Ovary (tissue), 9 donors: Measurements from ENCODE around the gene TSPEAR. TPM values are rescaled to one million over a fixed set of nuclear protein-coding genes. Genes with fewer than 3 reads are reported as not detected.
"Not testable (repeated sequence)": the region's sequence is repeated elsewhere in the genome, so short reads cannot be mapped to it uniquely, and the experiment has no call there.

Source experiments
- DNase-seq, 5 donors: peaks; one replicate each; pipeline ENCODE4 v3.0.0-alpha.2; 2019 to 2020
- H3K27ac ChIP-seq, 2 donors: fragments of 200-600 bp; one replicate each; pipeline versions ENCODE4 v1.5.1 to v1.8.0; 2019 to 2022
- H3K27me3 ChIP-seq: fragments of 200-600 bp; one replicate; pipeline ENCODE4 v1.8.0; 2022
- H3K36me3 ChIP-seq: fragments of 200-600 bp; sonication (generic); one replicate; pipeline ENCODE4 v1.5.1; 2019
- H3K4me1 ChIP-seq: one replicate; pipeline ENCODE4 v1.8.1; 2013; ENCODE audit warnings: mild to moderate bottlenecking, moderate library complexity; ENCODE audit not compliant: insufficient read depth
- H3K4me3 ChIP-seq: fragments of 200-600 bp; sonication (generic); one replicate; pipeline ENCODE4 v1.5.1; 2017
- H3K9me3 ChIP-seq, 2 donors: fragments of 200-600 bp in 1 of 2; sonication (generic) in 1 of 2; one replicate each; pipeline versions ENCODE4 v1.5.1 to v1.8.1; 2013 to 2019; ENCODE audit warnings: mild to moderate bottlenecking in 1 of 2, moderate library complexity in 1 of 2
- EP300 ChIP-seq: sonication (generic); formaldehyde crosslinking; IDR thresholded peaks from one replicate; pipeline ENCODE4 v1.6.1; 2017; ENCODE audit warnings: antibody characterized with exemption
- POLR2A ChIP-seq: fragments of 450-650 bp; IDR thresholded peaks from one replicate; pipeline ENCODE4 v1.6.1; 2017; ENCODE audit warnings: antibody characterized with exemption, mild to moderate bottlenecking, moderate library complexity
- WGBS, 3 donors: extraction: QIAGEN DNeasy Blood & Tissue Kit in 1 of 3; methylation state at CpG; one replicate each; pipeline versions ENCODE4 v1.1.5 to v1.1.7; 2013 to 2017; 5-methylcytosine and 5-hydroxymethylcytosine counted together
- intact Hi-C, 4 donors: fragments of 100-400 bp; cut with DNase I; formaldehyde crosslinking; loops; one replicate each; pipeline versions ENCODE4 v1.11.0 to v1.15.1; 2022 to 2023
- polyA plus RNA-seq, 2 donors: library from polyadenylated mRNA; stranded (reverse); fragments of 200-250 nt in 1 of 2; fragments of 350-450 nt in 1 of 2; fragmentation: Illumina TruSeq in 1 of 2; extraction: RNeasy Lipid Tissue Mini Kit (QIAGEN cat#74804) in 1 of 2; gene quantifications; one replicate each; pipeline ENCODE4 v1.2.3, GENCODE V29; 2013 to 2014
- total RNA-seq, 7 donors: library from RNA; depleted of rRNA in 2 of 7; stranded (reverse); fragments of >200 nt in 2 of 7; fragmentation: NEBNext Ultra II Directional in 3 of 7; extraction: Animal tissue kit (Norgen Biotek cat#: 25700) in 3 of 7; gene quantifications; one replicate each; pipeline versions ENCODE4 v1.1.0 to v1.2.4, GENCODE V29; 2016 to 2023
- TF ChIP-seq, protein P1 (sequence below), 3 donors: fragments of 450-650 bp in 2 of 3; fragments of 200-600 bp in 1 of 3; IDR thresholded peaks; one replicate each; pipeline versions ENCODE4 v1.5.1 to v1.8.0; 2016 to 2022; ENCODE audit warnings: antibody characterized with exemption in 3 of 3, mild to moderate bottlenecking in 1 of 3
- donor health status: DM: no; HTN: no; CAD: no; lungs with moderate emphysema.
- donor health status: DM: no; HTN: no; CAD: no.
- donor health status: Bipolar disorder and iron deficiency.
- donor health status: DM: yes; HTN: yes; CAD: no.
- donor health status: DM: no; HTN: no; CAD: no.
- donor health status: DM: yes; HTN: yes; CAD: no.

The TSPEAR gene
- total and polyA plus RNA-seq, 9 donors: 0.07 to 0.27 (median 0.11) TPM; not detected in 4

DNA sequence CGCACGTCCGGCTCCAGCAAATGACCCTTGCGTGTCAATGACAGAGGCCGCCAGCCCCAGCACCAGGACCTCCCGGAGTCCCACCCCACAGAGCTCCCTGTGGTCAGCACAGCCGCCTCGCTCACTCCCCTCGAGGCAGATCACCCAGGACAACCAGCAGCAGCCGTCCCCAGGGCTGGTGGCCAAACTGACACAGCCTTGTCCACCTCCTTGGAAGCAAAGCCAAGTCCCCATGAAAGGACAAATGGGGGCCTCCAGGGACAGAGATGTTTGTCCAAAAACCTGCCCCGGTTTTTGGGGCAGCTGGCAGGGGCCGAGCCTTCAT, 72.1 kb downstream of the TSPEAR start:
- 74 to 81% (median 80%) methylated on average over 12 of the region's 12 CpGs for WGBS, 3 donors
- H3K27me3 ChIP-seq: no peaks in the 10 kb centered on the region
- DNase-seq: no peak

DNA sequence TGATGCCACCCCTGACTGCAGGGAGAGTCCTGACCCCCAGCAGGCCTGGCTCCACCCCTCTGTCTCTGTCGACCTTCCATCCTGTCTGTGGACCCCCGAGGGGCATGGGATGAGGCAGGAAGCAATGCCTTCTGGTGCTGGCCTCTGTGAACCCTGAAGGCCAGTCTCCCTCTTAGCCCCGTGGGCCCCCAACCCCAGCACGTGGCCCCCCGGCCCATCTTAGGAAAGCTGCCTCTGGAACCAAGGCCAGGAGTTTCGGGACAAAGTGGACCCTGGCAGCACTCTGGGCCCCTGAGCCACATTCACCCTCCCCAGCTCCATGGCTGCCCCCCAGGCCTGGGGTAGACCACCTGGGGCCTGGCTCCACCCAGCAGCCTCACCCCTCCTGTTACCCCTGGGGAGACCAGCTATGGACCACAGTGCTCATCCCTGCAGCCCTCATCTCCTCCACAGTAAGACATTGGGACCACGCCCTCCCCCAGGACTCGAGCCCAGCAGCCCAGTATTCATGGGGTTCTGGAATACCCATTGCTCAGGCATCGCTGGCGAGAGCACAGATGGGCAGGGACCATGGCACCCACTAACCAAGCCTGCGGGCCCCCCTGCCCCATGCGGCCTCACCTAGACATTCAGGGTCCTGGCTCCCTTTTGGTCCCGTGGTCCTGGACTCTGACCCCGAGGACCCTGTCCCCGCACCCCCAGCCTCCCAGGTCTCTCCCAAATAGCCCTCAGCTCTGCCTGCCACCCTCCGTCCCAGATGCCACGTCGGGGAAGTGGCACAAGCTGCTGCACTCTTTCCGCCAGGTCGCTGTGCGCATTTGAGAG, 72.7 kb downstream of the TSPEAR start:
- 71 to 91% (median 77%) methylated on average over 16 to 21 of the region's 21 CpGs for WGBS, 3 donors
- intact Hi-C loops: loop anchor here in 1 of 4 donors (2.0 kb wide), 1 partner anchor 48 kb away; no protein-coding TSS in a partner anchor
- H3K27me3 ChIP-seq, H3K9me3 ChIP-seq, H3K4me1 ChIP-seq, DNase-seq, H3K27ac ChIP-seq, H3K36me3 ChIP-seq, H3K4me3 ChIP-seq: not testable (repeated sequence)

More for the DNA sequence above, 72.1 kb downstream of the TSPEAR start:
- TF ChIP-seq POLR2A: no peak
- TF ChIP-seq, protein P1, sequence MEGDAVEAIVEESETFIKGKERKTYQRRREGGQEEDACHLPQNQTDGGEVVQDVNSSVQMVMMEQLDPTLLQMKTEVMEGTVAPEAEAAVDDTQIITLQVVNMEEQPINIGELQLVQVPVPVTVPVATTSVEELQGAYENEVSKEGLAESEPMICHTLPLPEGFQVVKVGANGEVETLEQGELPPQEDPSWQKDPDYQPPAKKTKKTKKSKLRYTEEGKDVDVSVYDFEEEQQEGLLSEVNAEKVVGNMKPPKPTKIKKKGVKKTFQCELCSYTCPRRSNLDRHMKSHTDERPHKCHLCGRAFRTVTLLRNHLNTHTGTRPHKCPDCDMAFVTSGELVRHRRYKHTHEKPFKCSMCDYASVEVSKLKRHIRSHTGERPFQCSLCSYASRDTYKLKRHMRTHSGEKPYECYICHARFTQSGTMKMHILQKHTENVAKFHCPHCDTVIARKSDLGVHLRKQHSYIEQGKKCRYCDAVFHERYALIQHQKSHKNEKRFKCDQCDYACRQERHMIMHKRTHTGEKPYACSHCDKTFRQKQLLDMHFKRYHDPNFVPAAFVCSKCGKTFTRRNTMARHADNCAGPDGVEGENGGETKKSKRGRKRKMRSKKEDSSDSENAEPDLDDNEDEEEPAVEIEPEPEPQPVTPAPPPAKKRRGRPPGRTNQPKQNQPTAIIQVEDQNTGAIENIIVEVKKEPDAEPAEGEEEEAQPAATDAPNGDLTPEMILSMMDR (IDR thresholded peaks at IDR 0.05): no peak
- TF ChIP-seq EP300: no peak
- intact Hi-C loops: loop anchor here in 1 of 4 donors (2.0 kb wide), 1 partner anchor 48 kb away; no protein-coding TSS in a partner anchor
- H3K4me1 ChIP-seq: no peaks in the 10 kb centered on the region
- no peaks in the 10 kb centered on the region for H3K36me3 ChIP-seq
- H3K9me3 ChIP-seq: no peaks in the 10 kb centered on the region
- no peak overlapping the region for H3K4me3 ChIP-seq
- H3K27ac ChIP-seq: no peak overlapping the region

DNA sequence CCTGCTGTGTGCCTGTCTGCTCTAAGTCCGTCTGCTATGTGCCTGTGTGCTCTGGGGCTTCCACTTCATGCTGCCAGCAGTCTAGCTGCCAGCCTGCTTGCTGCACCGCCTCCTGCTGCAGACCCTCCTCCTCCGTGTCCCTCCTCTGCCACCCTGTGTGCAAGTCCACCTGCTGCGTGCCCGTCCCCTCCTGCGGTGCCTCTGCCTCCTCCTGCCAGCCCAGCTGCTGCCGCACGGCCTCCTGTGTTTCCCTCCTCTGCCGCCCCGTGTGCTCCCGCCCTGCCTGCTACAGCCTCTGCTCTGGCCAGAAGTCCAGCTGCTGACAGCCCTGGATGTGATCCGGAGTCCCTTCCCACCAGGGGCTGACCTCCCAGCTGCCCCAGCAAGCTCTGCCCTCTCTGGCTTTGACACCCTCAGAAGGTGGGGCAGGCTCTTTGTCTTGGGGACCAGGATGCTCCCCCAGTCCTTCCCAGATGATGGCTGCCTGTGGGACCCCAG, 73.5 kb downstream of the TSPEAR start:
- not testable (repeated sequence) for H3K27ac ChIP-seq, H3K4me1 ChIP-seq, H3K36me3 ChIP-seq, DNase-seq, H3K4me3 ChIP-seq, H3K9me3 ChIP-seq, H3K27me3 ChIP-seq
- intact Hi-C loops: loop anchor here in 1 of 4 donors (2.0 kb wide), 1 partner anchor 47 kb away; no protein-coding TSS in a partner anchor
- WGBS, 3 donors: 31 to 65% (median 34%) methylated on average over 8 to 12 of the region's 12 CpGs

DNA sequence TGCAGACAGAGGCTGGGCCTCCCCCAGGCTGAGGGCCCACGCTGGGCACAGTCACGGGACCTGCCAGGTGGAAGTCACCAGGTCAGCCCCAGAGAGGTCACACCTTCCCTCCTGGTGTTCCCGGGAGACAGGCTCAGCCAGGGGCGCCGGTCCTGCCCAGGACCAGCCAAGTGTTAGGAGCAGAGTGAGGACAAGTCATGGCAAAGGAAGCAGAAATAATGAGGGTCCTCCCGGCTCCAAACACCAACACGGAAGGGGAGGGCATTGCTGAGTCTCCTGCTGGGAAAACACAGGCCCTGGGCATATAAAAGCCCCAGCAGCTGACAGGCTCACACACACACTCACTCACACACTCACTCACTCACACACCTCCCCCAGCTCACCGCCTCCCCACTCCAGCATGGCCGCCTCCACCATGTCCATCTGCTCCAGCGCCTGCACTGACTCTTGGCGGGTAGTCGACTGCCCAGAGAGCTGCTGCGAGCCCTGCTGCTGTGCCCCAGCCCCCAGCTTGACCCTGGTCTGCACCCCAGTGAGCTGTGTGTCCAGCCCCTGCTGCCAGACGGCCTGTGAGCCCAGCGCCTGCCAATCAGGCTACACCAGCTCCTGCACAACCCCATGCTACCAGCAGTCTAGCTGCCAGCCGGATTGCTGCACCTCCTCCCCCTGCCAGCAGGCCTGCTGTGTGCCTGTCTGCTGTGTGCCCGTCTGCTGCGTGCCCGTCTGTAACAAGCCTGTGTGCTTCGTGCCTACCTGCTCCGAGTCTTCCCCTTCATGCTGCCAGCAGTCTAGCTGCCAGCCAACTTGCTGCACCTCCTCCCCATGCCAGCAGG, 74.1 kb downstream of the TSPEAR start, which contains the start of gene KRTAP10-10:
KRTAP10-10 (plus strand) TSS at position 339 of the 833 bp plus-strand sequence; CDS start at position 401, 62 bp downstream.
- Histone ChIP-seq H3K4me1 (no peaks in the 10 kb centered on the region), H3K9me3 (no peaks in the 10 kb centered on the region), H3K27ac (no peak within 1 kb of the TSS), H3K27me3 (no peaks in the 10 kb centered on the region), H3K36me3 (no peaks in the 10 kb centered on the region), H3K4me3 (no peak within 1 kb of the TSS)
- intact Hi-C loops: no loop called here
- no peak for DNase-seq
- TF ChIP-seq, protein P1 (IDR thresholded peaks at IDR 0.05): no peak
- TF ChIP-seq EP300 (no peak), POLR2A (no peak)
- WGBS, 3 donors: 31 to 41% (median 40%) methylated on average over 14 to 21 of the region's 21 CpGs

DNA sequence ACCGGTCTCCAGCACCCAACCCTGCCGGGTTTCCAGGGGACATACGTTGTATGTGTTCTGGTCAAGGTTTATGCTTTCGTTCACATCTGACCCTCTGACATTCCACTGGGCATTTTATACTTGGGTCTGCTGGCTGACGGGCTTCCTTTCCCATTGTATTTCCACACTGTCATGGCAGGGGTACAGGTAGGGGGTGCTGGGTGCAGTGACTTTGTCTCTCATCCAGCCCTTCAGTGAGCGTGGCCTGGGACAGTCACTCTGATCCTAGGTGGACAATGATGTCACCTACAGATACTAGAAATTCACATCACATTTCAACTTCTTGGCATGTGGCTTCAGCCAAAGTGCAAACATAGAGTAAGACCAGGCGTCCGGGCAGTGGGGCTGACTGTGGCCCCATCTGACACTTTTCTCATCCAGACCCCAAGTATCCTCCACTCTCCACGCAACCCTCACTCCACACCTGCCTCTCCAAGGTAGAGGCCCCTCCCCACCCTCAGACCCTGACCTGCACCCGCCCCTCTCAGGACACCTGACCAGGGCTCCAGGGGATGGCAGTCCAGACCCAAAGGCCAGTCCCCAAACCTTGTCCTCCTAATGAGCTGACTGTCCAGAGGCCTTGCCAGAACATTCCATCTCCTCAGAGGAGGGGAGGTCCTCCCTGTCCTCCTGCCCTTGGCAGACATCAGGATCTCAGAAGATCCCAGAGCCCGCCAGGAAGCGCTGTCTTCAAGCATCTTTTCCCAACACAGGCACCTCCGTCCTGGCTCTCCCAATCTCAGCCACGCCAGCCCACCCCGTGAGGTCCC, 75.0 kb downstream of the TSPEAR start:
- no peak for DNase-seq
- TF ChIP-seq EP300 (no peak), POLR2A (no peak)
- TF ChIP-seq, protein P1 (IDR thresholded peaks at IDR 0.05): no peak
- no peaks in the 10 kb centered on the region for H3K4me1 ChIP-seq
- no peaks in the 10 kb centered on the region for H3K9me3 ChIP-seq
- no peaks in the 10 kb centered on the region for H3K27me3 ChIP-seq
- no peaks in the 10 kb centered on the region for H3K36me3 ChIP-seq
- H3K4me3 ChIP-seq: no peak overlapping the region
- no peak overlapping the region for H3K27ac ChIP-seq
- 69 to 83% (median 81%) methylated on average over 15 of the region's 15 CpGs for WGBS, 3 donors
- intact Hi-C loops: no loop called here
